Activated naive CD4-positive, alpha-beta T cell treated with anti-CD3 and anti-CD28 coated beads, Interleukin-2, amount 50 U/mL, for 16 hours (primary cell): ENCODE measurements around the gene RPL18.
"Not testable (repeated sequence)": the region's sequence is repeated elsewhere in the genome, so short reads cannot be mapped to it uniquely, and the experiment has no call there.

Source experiments
- DNase-seq: peaks from one replicate; pipeline ENCODE4 v3.0.0-alpha.2; 2020

RPL18 gene

GRCh38 chr19:48618916-48619691 is at the start of gene RPL18, which contains the start of gene SPHK2:
RPL18 (minus strand) TSS chr19:48619178; CDS start chr19:48619143, 35 bp downstream.
SPHK2 (plus strand) TSS chr19:48619506; CDS start chr19:48620515, 1,009 bp downstream.
- peak; percentile 94 for DNase-seq

GRCh38 chr19:48668761-48669160 is 49.8 kb upstream of the RPL18 start:
- no peak for DNase-seq

- DNase-seq = no peak
These were observed 49.4 kb upstream of the RPL18 start for GRCh38 chr19:48668332-48668731.

DNA sequence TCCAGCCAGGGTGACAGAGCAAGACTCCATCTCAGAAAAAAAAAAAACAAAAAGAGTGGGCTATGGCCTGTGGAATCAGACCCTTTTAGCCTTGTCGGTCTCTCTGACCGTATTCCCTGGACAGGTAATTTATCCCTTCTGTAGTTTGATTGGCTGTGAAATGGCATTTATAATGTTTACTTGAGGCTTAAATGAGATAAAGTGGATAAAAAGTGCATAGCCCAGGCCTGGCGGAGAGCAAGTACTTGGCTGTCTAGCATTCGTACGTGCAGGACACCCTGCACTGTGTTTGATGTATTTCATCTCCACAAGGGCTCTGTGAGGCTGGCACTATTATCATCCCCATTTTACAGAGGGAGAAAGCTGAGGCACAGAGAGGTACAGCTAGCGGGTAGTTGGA is 46.8 kb upstream of the RPL18 start:
- DNase-seq = no peak

DNA sequence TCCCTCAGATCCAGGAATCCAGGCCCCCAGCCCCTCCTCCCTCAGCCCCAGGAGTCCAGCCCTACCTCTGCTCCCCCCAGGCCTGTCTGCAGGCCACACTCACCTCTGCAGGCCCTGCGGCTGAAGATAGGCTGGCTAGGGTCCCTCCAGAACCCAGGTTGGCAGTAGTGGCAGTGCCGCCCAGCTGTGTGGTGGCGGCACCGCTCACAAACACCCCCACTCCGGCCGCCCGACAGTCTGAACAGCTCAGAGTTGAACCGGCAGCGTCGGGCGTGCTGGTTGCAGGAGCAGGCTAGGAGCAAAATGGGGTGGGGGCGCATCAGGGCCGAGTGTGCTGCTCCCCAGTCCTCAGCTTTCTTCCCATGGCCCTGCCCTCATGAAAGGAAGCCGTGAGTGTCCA is 45.5 kb upstream of the RPL18 start:
- DNase-seq = no peak

DNA sequence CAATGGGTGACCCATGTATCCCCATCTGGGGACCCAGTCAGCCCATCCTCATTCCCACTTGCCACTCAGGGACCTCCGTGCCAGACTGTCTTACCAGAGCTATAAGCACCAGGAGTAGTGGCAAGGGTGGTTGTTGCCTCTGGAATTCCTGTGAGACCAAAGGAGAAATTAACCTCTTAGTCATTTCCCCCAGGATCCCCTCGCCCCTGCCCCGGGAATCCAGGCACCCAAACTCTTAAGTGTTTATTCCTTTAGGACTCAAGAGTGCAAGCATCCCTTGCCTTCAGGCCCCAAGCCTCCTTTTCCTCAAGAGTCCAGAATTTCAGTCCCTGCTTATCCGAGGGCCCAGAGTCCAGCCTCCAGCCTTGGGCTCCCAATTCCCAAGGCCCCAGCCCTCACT is 44.7 kb upstream of the RPL18 start:
- no peak for DNase-seq

DNA sequence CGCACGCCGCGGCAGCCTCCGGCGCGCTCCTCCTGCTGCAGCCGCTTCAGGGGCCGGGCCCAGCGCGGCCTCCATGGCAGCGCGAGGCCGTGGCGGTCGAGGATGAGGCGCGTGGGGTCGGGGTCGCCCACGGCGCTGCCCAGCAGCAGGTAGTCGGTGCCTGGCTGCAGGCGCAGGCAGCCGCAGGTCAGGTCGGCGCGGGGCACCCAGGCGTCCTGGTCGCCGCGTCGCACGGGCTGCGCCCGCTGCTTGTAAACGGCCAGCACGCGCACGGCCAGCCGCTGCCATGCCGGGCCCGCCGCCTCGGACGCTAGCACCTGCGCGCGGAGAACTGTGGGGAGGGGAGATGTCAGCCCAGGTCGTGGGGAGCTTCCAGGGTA is 42.7 kb upstream of the RPL18 start:
- no peak for DNase-seq

GRCh38 chr19:48660852-48661710 is 42.1 kb upstream of the RPL18 start:
- peak; percentile 80 for DNase-seq

DNA sequence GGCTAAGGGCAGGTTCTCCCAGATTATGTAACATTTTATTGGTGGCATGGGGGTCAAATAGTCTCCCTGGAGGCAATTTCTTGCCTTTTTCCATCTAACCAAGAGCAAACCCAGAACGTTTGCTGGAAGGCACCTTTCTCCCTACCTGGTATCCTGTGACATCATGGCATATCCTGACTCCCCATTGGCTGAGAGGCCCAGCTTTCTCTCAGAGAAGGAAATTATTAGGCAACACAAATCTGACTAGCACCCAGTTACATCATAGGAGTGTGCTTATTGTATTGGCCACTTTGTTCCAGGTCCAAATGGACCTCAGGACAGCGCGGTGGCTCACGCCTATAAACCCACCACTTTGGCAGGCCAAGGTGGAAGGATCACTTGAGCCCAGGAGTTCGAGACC is 40.8 kb upstream of the RPL18 start:
- no peak for DNase-seq

- DNase-seq = no peak
These were observed 39.5 kb upstream of the RPL18 start for GRCh38 chr19:48658483-48658882.

- DNase-seq = not testable (repeated sequence)
These were observed 38.9 kb upstream of the RPL18 start for GRCh38 chr19:48657828-48658227.

DNA sequence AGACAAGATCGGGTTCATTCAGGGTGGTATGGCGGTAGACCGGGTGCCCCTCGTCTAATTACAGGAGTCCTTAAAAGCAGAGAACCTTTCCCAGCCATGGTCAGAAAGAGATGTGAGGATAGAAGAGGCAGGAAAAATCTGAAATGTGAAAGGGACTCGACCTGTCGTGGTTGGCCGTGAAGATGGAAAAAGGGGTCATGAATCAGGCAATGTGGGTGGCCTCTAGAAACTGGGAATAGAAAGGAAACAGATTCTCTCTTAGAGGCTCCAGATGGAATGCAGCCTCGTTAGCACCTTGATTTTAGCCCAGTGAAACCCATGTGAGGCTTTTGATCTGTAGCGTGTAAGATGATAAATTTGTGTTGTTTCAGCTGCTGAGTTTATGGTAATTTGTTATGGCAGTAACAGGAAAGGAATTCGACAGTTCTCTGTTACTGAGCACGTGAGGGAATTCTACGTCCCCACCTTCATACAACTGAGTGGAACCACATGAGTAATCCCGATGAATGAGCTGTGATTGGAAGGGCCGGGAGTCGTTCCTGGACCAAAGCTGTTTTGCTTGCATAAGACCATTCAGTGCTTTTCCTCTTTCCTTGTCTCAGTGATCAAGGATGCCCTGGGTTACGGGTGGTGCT is 38.0 kb upstream of the RPL18 start:
- no peak for DNase-seq

DNA sequence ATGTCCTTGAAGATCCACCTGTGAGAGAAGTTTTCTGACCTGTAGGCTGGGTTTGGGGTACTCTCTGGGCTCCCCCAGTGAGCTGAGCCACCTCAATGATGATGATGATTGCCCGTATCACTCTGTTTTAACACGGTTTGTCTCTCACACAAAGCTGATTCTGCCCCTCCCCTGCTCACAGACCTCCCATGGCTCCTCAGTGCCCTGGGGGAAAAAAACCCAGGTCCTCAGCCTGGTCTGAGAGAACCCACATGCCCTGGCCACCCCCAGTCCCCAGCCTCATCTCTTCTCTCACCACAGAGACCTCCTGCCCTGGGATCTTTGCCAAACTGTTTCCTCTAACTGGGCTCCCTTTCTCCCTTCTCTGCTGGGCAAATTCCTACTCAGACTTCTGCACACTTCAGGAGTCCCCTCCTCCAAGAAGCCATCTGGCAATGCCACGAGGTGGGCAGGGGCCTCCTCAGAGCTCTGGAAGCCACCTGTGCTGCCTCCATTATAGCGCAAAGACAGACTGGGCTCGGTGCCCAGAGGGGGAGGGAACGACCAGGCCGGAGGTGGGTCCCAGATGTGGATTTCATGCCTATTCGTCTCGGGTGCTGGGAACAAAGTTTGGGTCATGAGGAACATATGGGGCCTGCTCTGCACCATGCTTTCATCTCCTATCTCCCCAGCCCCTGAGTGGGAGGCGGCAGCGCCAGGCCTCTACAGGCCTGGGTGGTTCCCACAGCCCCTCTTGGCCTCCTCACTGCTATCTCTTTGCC is 35.5 kb upstream of the RPL18 start:
- no peak for DNase-seq

- no peak for DNase-seq
These were observed 32.7 kb upstream of the RPL18 start for GRCh38 chr19:48651683-48652048.

DNA sequence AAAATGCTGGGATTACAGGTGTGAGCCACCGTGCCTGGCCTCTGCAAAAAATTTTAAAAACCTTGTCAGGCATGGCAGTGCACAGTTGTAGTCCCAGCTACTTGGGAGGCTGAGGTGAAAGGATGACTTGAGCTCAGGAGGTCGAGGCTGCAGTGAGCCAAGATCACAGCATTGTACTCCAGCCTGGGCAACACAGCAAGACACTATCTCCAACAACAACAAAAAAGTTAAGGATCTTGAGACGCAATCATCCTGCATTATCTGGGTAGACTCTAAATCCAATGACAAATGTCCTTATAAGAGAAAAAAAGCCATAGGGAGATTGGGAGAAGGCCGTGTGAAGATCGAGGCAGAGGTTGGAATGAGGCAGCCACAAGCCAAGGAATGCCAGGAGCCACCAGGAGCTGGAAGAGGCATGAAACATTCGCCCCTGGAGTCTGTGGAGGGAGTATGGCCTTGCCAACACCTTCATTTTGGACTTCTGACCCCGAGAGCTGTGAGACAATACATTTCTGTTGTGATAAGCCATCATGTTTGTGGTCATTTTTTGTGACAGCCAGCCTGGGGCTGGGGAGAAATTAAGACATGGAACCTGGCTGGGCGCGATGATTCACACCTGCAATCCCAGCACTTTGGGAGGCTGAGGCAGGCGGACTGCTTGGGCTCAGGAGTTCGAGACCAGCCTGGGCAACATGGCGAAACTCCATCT is 32.1 kb upstream of the RPL18 start:
- DNase-seq = no peak

DNA sequence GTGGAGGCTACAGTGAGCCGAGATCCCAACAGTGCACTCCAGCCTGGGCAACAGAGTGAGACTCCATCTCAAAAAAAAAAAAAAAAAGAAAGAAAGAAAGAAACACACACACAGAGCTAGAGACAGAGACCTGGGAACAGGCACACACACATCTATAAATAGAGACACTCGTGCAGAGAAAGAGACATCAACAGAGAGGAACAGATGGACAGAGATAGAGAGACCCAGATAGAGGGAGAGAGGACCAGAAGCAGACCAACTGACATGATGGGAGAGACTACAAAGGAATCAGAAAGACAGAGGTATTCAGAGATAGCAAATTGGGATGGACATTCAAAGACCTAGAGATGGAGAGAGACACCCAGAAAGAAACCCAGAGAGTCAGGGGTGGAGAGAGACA is 29.2 kb upstream of the RPL18 start:
- DNase-seq = no peak

GRCh38 chr19:48646722-48647216 is 27.8 kb upstream of the RPL18 start:
- no peak for DNase-seq

DNA sequence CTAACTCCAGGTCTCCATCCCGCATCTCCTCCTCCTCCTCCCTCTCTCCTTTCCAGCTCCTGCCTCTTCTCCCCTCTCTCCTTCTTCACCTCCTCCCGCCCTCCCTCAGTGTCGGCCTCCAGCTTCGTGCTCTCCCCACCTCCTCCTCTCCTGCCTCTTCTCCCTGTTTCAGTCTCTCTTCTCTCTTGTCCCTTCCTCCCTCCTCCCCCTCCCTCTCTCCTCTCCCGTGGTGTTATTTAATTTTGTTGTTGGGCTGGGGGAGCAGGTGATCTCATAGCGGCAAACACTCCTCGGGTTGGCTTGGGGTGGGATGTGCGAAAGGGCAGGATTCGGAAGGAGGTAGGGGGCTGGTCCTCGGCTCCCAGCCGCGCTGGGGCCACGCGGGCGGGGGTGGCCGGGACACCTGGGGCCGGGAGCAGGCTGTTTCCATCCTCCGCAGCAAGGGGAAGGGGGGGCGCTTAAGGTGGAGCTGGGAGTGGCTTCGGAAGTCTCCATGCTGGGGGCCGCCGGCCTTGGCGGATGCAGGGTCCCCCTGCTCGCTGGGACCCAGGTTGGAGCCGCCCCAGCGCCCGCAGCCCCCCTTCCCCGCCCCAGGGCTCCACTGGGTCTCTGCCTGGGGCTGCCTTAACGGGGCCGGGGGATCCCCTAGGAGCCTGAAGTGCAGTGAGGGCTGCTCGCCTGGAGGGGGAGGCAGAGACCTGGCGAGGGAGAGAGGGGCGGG is 27.2 kb upstream of the RPL18 start, which contains the start of gene CA11:
CA11 (minus strand) TSS at position 187 of the 721 bp plus-strand sequence. CDS start 555 bp downstream, outside the sequence.
- DNase-seq = peak; percentile 92

DNA sequence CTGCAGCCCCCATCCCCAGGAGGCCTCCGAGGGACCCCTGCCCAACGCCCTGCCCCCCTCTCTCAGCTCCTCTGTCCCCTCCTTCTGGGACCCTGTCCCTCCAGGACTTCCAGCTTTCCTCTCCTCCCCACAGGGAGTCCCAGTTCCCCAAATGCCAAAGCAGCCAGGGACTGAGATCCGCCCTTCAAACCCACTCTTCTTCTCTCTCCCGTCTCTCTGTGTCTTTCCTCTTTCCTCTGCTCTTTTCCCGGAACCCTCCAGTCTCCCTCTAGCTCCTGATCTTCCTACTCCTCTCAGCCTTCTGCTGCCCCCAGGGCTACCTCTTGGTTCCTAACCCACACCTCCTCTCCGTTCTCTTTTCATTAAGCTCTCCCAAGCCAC is 26.6 kb upstream of the RPL18 start:
- DNase-seq = no peak

DNA sequence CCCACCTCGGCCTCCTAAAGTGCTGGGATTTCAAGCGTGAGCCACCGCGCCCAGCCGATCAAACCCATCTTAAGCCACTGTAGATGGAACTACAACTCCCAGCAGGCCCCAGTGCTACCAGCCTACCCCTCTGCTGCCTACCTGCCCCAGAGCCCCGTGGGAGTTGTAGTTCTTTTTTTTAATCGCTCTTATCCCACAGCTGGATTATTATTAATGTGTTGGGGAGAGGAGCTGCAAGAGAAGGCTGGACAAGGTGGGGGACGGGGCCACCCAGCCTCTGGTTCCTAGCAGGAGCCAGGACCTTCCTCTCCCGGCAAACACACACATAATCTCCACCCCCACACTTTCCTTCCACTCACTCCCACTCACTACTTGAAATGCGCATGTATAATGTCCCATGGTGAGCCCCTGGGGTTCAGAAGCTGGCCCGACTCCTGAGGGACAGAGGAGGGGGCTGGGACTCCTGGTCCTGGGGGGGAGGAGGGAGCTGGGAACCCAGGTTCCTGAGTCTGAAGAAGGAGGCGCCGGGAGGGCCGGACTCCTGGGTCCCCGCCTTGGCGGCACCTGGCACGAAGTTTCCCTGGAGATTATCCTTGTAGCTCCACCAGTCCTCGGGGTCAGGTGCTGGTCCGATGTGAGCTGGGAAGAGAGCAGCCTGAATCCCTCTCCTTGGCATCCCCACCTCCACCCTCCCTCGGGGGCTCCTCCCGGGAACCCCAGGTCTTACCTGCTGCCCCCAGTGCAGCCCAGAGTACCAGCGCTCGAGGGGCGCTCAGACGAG is 26.1 kb upstream of the RPL18 start:
- DNase-seq = peak; percentile 75
